ENCODE results near the gene TBC1D9B.

DNA sequence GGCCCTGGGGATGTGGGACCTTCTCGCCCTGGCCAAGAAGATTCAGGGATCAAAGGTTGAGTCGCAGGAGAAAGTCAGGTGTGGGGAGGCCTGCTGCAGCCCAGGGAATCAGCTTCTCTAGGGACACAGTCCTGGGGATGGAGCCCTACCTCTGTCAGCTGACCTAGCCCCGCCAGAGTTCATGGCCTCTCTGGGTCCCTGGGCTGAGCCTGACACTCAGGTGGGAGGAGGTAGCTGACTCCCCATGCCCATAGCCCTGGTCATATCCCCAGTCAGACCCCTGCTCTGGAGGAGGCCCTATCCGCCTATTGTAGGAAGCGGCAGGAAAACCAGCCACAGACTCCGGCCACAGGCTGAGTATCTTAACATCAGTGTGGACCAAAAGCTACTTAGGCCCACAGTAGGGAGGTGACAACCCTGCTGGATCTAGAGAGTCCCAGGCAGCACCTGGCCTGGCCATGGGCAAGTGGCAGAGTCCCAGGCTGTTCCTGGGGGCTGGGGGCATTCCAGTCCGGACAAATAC is 34.0 kb downstream of the TBC1D9B start:
- no peak for TF ChIP-seq POLR2A (IDR thresholded peaks at IDR 0.05)
- TF ChIP-seq, protein P1, sequence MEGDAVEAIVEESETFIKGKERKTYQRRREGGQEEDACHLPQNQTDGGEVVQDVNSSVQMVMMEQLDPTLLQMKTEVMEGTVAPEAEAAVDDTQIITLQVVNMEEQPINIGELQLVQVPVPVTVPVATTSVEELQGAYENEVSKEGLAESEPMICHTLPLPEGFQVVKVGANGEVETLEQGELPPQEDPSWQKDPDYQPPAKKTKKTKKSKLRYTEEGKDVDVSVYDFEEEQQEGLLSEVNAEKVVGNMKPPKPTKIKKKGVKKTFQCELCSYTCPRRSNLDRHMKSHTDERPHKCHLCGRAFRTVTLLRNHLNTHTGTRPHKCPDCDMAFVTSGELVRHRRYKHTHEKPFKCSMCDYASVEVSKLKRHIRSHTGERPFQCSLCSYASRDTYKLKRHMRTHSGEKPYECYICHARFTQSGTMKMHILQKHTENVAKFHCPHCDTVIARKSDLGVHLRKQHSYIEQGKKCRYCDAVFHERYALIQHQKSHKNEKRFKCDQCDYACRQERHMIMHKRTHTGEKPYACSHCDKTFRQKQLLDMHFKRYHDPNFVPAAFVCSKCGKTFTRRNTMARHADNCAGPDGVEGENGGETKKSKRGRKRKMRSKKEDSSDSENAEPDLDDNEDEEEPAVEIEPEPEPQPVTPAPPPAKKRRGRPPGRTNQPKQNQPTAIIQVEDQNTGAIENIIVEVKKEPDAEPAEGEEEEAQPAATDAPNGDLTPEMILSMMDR (IDR thresholded peaks at IDR 0.05) = no peak
